RPMI8226 (cell line): ENCODE results near the gene LRRC1.

Source experiments
- DNase-seq: peaks from one replicate; pipeline ENCODE4 v3.0.0-alpha.2; 2015

The LRRC1 gene

DNA sequence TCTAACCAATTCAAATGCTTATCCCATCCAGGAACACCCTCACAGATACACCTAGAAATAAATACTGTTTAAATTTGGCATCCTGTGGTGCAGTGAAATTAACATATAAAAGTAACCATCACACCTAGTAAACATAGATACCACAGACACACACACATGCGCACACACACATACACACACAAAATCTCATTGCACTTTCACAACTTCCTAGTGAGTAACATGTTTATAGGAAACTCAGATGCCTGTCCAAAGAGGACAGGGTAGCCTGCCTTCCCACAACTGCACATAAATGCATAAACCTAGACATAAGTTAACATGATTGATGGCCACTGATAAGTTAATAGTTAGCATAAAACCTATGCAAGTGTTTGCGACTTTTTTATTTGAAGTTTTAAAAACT is 56.8 kb downstream of the LRRC1 start:
- no peak for DNase-seq

DNA sequence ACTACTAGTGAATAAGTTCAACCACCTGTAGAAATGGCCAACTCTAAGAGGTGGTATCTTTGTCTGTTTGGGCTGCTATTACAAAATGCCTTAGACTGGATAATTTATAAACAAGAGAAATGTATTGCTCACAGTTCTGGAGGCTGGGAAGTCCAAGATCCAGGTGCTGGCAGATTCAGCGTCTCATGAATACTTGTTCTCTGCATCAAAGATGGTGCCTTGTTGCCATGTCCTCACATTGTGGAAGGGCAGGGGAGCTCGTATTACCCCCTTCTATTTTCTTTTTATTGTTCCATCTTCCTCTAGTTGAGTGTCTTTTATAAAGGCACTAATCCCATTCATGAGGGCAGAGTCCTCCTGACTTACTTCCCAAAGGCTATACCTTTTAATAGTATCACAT is 58.0 kb downstream of the LRRC1 start:
- no peak for DNase-seq

DNA sequence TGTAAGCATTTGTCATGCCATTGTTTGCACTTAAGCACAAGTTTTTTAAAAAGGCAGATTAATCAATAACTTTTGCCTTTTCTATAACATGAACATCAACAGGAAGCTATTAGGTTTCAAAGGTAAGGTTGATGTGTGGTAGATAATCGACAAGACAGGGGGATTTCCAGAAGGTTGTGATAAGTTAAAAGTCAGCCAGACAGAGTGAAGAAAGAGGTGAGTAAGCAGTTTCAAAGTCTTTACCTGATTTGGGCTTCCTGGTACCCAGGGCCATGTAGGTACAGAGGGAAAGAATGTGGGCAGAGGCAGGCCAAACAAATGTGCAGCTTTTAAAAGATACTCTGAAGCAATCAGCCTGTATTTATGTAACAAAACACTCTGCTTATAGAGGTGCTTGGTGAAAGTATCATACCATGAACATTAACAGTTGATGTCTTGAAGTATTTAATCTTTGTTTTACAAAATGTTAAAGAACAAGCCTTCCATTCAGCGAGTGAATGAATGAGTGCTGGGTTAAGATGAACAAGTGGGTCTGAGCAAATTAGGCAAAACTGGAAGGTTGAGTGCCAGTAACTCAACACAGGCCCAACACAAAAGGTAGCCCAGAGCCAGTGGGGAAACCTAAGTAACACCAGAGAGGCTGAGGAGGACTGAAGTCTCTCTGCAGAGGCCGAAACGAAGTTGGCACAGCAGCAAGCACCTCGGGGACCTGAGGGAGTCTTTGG is 60.2 kb downstream of the LRRC1 start:
- DNase-seq = peak; percentile 24

DNA sequence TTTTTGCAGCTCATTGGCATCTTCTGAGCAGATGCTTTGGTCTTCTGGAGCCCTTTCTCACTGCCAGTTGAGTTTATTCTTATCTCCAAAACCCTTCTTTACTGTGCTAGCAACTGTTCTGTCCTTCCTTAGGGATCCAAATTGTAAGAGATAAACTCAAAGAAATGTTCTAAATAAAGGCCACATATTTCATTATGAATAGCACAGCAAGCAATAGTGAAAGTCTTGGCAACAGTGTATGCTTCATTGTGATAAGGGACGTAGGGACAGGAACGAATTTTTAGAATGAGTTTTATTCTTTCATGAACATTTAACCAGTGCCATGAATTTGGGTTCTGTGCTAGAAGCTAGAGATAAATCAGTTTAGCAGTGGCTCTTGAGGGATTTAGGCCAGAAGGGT is 61.1 kb downstream of the LRRC1 start:
- no peak for DNase-seq

DNA sequence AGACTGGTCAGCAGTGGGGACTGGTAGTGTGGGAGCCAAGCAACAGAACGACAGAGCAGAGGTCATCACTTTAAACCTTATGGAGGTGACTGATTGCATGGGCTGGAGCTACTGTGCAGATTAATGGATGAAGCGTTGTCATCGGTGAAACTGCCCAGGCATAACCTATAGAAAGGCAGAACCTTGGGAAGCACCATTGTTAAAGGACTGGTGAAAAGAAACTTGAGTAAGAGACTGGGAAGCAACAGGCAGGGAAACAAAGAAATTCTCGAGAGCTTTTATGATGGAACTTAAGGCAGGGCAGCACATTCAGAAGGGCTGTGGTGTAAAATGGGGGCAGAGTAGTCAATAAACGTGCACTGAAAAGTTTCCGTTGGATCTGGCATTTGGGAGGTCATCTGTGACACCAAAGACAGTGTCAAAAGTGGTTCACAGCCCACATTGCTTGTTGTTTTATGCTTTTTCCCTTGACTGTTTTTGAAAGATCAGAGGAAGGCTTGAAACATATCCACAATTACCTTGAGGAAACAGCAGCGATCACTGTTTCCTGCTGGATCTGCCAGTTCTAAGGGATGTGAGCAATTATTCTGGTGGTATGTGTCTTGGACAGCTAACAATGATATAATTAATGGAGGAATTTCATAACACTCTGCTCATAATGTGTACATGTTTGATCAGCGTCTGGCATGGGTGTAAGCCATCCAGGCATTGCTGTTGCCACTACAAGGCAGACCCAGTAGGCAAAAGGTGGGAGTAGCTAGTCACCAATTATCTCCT is 62.7 kb downstream of the LRRC1 start:
- DNase-seq = no peak

DNA sequence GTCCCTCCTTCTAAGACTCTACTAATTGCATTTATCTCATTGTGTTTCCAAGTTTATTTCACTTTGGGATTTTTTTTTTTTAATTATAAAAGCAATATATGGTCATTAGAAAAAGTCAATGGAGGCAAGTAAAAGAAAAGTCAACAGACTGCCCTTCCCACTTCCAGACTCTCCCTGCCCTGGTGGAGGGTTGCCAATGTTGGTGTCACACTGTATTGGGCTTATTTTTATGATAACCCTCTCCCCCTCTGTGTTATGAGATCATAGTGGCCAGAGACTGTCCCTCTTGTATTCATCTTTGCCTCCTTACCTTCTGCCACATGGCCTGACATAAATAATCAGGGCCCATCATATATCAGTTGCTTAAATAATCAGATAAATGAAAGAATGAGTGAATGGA is 63.4 kb downstream of the LRRC1 start:
- no peak for DNase-seq

DNA sequence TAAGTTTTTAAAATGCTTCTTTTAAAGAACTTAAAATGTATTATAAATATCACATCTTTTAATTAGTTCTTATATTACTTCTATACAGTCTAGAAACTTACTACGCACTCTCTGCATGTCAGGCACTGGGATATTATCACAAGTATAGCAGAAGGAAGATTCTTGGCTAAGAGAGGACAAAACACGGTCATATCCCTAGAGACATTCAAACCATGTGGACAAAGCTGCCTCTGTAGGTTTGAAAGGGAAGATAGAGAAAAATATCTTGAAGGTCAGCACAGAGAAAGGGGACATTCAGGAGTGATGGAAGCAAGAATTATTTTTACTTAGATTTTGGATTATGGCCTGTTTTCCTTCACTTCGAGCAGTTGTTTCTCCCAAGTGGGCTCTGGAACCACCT is 64.1 kb downstream of the LRRC1 start:
- no peak for DNase-seq

DNA sequence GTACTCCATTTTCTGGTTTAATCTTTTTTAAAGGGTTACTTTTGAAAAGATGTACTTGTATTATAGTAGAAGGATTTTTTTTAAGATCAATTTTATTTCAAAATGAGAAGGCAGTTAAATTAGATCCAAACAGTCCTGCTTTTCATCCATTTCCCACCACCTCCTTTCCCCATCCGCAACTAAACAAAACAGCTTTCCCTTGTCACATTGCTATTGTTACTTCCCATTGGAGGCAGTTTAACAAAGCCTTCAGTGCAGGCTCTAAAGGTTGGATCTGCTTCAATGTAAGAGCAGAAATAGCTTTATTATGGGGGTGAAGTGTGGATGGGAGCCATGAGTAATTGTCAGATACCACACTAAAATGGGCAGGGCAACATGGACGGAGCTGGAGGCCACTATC is 65.7 kb downstream of the LRRC1 start:
- no peak for DNase-seq

DNA sequence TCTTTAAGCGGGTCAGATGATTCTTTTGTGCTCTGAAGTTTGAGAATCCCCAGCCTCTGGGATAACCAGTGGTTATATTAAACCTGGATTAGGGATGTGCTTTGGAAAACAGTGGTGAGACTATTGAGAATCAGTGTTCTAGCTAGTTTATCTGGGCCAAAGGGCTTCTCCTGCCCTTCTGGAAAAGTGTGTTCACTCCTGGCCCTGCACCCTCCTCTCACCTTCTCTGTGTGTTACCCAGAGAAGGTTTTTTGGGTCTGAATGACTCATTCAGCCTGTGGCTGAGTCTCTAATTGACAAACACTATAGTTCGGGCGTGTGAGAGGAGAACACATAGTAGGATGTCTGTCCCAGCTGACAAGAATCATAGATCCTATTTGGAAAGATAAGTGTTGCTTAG is 66.7 kb downstream of the LRRC1 start:
- DNase-seq = no peak

DNA sequence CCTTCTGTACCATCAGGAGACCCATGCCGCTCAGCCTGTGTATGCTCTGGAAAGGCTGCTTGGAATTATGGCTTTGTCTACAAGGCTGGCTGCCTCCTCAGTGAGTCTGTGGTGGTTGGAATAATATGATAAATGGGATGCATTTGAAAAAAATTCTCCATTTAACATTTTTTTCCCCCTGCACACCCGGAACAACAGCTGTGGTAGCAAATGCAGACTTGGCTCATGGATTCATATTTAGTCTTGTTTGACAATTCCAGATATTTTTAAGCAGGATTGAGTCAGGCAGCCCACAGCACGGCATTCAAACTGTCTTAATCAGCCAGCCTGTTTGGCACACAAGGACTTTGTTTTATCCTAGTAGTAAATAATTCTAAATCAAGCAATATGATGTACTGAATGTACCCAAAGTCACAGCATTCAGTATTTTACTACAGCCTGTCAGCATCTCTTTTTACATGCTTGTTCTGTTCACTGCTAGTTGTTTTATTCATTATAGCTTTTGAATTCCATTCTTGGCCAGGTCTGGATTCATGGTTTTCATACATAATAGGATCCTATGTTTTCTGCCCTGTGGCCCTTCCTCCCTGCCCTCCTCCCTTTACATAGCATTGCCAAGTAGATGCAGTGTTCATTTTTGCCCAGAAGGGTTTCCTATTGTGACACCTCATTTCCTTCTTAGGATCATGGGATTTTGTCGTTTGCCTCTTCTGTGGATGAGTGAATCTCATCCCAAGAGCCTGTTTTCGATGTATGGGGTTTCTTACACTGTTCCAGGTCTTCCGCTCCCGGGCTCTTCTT is 68.1 kb downstream of the LRRC1 start:
- DNase-seq = no peak

DNA sequence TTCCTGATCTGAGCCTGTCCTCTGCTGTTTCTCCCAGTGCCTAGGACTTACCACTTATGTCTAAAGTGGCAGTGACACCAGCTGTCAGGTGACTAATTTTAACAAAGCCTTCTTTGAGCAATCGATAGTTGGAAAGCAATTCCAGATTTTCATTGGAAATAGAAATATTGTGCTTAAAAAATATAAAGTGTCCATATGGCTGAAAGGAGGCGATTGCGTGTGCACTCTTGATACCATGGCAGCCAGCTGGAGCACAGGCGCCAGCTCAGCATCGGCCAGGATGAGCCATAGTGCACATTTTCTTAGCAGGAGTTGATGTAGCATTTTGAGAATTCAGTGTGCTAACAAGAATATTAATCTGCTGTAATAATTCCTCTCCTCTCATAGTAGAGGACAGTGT is 70.0 kb downstream of the LRRC1 start:
- no peak for DNase-seq

DNA sequence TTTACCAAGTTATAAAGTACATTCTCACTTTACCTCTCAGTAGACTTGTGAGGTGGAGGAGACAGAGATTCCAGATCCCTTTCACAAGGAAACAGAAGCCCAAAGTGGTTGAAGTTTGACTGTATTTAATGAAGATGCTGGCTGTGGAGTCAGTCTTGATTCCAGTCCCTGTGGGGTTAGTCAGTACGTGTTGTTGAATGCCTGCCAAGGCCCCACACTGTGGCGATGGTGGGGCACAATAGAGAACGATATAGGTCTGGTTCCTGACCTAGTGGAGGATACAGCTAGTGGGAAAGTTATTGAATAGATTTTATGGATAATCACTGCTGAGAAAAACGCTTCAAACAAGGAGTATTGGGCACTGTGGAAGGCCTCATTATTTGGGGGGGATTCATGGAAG is 71.4 kb downstream of the LRRC1 start:
- DNase-seq = no peak

DNA sequence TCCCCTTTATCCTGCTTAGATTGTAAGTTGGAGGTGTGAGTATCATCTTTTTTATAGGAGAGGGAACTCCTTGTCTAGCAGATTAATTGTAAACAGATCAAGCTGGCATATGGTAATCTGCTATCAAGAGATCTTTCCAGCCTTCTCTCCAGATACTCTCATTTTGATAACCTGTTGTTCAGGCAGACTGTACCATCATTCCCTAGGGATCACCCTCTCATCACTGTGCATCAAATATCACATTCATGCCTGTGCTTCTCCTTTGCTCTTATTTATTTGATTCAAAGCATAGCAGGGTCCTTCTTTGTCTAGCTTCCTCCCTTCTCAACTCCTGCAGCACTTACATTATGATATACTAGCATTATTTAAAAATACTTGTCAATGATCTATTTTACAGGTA is 73.8 kb downstream of the LRRC1 start:
- DNase-seq = no peak

DNA sequence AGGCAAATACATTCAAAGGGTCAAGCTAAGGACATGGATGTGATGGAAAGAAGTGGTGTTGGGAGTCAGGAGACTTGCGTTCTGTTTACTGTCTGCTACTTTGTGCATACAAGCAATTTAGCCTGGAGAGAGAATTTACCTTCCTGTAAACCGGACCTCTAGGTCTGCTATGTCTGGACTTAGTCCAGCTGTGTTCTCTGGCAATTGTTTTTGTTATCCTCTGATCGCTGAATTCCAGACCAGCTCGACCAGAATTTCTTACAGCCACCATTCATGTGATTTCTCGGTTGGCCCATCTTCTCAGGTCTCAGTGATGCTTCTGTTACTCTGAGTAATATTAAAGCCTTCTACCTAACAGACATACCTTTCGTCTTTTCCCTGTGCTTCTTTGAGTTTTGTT is 75.2 kb downstream of the LRRC1 start:
- DNase-seq = no peak

DNA sequence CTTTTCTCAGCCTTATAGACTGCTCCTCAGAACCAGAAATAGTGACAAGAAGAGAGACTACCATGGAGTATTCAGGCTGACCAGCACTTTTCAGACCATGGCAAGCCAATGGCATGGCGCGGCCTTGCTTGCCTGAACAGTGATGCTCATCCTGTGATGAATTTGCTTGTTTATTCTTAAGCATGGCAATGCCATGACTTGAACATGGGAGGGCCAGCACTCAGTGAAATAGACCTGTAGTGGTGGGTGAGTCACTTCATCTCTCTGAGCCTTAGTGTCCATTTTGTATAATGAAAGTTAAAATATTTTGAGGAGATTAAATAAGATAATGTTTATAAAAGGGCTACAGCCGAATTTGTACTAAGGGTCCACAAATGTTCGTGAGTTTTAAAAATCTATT is 79.1 kb downstream of the LRRC1 start:
- no peak for DNase-seq

DNA sequence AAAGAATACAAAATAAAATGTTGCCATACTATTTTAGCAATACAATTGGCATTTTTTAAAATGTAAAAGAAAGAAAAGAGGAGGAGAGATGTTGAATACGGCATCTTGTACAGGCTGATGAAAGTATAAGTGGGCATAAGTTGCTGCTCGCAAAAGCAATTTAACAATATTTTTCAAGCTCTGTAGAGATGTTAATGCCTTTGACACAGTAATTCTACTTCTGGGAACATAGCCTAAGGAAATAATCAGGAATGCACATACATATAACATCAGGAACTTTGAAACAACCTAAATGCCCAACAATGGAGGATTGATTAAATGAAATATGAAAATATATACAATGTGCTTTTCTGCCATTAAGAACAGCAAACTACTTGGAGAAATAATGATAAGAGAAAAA is 80.2 kb downstream of the LRRC1 start:
- DNase-seq = no peak

DNA sequence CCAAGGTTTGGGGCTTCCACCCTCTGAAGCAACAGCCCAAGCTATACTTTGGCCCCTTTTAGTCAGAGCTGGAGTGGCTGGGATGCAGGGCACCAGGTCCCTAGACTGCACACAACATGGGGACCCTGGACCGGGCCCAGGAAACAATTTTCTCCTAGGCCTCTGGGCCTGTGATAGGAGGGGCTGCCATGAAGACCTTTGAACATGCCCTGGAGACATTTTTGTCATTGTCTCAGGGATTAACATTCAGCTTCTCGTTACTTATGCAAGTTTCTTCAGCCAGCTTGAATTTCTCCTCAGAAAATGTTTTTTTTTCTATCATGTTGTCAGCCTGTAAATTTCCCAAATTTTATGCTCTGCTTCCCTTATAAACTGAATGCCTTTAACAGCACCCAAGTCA is 82.3 kb downstream of the LRRC1 start:
- no peak for DNase-seq

DNA sequence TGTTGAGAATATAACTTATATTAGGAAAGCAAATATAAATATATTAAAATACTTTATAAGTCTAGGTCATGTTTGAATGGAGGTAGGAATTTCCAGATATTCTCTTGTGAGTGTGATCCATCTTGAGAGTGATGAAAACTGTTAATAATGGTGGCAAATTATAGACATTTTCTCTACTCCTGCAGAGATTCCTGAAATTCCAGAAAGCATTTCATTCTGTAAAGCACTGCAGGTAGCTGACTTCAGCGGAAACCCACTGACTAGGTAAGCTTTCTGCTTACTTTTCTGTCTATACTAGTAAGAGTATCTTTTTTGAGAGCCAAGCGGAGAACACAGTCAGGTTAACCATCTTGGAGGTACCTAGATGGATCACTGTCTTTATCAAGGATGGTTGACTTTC is 84.0 kb downstream of the LRRC1 start:
- DNase-seq = no peak

DNA sequence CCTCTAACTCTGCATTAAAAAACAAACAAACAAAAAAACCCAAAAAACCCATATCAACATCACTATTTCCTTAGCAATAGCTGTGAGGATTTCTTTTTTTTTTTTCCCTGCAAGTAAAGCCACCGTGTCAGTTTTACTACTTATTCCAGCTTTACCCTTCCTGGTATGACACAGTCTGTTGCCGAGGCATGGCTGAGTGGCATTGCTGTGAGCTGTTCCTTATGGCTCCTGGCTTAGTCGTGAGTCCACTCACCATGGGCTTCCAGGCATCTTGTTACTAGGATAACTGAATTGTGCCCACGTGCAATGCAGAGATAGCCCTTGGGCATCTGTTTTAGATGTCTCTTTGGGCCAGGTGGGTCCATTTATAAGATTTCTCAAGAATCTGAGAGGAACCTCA is 84.8 kb downstream of the LRRC1 start:
- DNase-seq = no peak

DNA sequence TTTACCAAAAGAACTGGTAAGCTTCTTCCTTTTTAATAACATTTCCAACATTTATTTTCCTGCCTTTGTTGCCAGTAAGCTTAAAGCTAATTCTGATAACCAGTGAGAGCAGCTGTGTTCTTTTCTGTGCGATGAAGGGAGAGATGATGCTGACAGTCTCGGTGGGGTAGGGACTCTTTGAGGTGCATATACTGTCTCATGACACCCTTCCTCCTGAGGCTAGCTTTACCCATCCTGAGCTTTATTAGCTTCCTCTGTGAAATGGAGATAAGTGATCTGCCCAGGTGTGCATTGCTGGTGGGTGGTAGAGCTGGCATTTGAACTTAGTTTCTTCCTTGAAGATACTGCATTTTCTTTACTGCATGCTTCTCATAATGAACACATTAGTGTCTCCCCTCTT is 92.5 kb downstream of the LRRC1 start:
- no peak for DNase-seq

DNA sequence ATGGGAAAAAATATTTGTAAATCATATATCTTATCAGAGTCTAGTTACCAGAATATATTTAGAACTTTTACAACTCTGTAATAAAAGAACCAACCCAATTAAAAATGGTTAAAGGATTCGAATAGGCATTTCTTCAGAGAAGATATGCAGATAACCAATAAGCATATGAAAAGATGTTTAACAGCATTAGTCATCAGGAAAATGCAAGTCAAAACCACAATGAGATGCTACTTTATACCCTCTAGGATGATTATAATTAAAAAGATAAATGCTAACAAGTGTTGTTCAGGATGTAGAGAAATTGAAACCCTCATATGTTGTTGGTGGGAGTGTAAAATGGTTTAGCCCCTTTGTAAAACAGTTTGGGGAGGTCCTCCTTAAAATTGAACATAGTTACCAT is 94.1 kb downstream of the LRRC1 start:
- no peak for DNase-seq

DNA sequence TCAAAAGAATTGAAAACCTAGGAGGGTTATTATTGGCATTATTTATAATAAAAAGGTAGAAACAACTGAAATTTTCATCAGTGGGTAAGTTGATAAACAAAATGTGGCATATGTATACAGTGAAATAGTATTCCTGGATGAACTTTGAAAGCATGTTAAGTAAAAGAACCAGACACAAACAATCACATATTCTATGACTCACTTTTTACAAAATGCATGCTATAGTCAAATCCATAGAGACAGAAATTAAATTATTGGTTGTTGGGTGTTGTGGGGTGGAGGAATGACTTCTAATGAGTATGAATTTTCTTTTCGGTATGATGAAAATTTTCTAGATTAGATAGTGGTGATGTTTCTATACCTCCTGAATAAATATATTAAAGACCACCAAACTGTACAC is 94.6 kb downstream of the LRRC1 start:
- no peak for DNase-seq

DNA sequence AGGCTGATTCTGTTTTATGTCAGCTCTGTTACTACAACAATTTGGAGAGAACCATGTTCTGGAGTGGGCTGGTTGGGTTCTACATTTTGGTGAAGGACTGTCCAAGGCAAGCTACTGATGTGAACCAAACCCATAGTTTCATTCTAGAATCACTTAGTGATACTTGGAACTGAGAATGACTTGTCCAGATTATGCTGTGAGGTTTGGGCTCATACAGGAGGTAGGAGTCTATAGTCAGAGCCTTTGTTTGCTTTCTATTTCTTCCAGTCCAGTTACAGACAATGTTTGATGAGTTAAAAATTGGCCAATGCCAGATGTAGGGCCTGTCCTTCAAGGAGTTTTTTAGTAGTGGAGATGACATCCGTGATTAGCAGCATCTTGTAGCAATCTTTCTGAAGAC is 97.9 kb downstream of the LRRC1 start:
- DNase-seq = no peak

DNA sequence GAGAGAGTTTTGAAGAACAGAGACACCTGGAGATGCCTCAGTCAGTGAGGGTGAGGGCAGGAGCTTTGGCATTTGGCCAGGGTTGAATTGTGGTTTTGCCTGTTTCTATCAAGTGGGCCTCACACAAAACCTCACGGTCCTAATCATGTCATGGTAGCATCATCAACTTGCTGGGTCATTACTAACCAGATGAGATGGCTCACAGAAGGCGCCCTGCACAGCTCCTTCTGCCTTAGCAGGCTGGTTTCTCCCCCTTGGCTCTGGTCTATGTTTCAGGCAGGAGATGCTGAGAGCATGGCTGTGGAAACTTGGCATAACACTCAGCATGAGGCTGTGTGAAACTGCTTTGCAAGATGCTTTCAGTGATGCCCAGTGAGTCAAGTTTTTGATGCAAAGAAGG is 99.3 kb downstream of the LRRC1 start:
- peak; percentile 93 for DNase-seq
